Epithelial cell of proximal tubule (primary cell): Measurements from ENCODE around the gene NHP2. TPM values are rescaled to one million over a fixed set of nuclear protein-coding genes. Genes with fewer than 3 reads are reported as not detected.
"Not testable (repeated sequence)": the region's sequence is repeated elsewhere in the genome, so short reads cannot be mapped to it uniquely, and the experiment has no call there.

Experiments
- DNase-seq: peaks from one replicate; pipeline ENCODE4 v3.0.0-alpha.2; 2011; ENCODE audit warnings: low read depth
- H3K4me3 ChIP-seq: 2 replicates; pipeline ENCODE4 v1.5.1; 2011; ENCODE audit warnings: low read depth, mild to moderate bottlenecking, low read length
- CTCF ChIP-seq: conservative IDR thresholded peaks from 2 replicates; pipeline ENCODE4 v1.5.1; 2012; ENCODE audit warnings: low read depth, mild to moderate bottlenecking, low read length
- total RNA-seq: library from RNA; depleted of rRNA; stranded (reverse); fragments of >200 nt; gene quantifications from 2 replicates; pipeline ENCODE4 v1.2.3, GENCODE V29; 2015

The NHP2 gene
- 392 and 572 TPM in 2 replicates for total RNA-seq

DNA sequence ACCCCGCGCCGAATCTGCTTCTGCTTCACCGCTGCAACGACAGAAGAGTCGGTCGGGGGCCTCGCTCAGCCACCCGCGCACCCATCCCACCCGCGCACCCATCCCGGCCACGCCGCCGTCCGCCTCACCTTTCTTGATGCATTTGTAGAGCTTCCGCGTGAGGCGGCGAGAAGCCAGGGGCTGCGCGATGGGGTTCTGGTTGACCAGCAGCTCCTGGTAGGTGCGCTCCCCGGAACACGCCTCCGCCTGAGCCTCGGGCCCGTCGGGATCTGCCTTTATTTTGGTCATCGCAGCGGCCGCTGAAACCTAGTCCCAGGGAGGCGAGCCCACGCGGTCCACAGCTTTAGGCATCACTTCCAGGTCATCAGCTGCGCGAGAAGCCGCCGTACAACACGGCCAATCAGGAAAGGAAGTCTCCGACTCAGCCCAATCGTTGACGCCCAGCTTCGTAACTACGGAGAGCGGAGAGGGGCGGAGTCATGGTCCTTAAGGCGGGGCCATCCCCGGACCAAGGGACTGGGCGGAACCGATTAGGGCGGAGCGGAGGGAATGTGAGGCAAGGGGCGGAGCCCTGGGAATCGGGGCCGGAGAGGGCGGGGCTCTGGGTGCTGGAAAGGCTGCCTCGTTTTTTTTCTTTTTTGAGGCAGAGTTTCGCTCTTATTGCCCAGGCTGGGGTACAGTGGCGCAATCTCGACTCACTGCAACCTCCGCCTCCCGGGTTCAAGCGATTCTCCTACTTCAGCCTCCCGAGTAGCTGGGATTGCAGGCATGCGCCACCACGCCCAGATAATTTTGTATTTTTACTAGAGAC is at the start of gene NHP2:
NHP2 (minus strand) TSS at position 356 of the 811 bp plus-strand sequence; CDS start at position 288, 68 bp downstream.
- no peak for TF ChIP-seq CTCF

GRCh38 chr5:178202541-178202940 is 48.9 kb upstream of the NHP2 start:
- DNase-seq, result no peak
- no peak for TF ChIP-seq CTCF
- no peak overlapping the region for H3K4me3 ChIP-seq

More for the DNA sequence above, at the start of gene NHP2:
- peak; percentile 84 for DNase-seq
- H3K4me3 ChIP-seq, result peak within 1 kb of the TSS; percentile 92

GRCh38 chr5:178201927-178202235 is 48.2 kb upstream of the NHP2 start:
- no peak overlapping the region for H3K4me3 ChIP-seq
- no peak for DNase-seq

DNA sequence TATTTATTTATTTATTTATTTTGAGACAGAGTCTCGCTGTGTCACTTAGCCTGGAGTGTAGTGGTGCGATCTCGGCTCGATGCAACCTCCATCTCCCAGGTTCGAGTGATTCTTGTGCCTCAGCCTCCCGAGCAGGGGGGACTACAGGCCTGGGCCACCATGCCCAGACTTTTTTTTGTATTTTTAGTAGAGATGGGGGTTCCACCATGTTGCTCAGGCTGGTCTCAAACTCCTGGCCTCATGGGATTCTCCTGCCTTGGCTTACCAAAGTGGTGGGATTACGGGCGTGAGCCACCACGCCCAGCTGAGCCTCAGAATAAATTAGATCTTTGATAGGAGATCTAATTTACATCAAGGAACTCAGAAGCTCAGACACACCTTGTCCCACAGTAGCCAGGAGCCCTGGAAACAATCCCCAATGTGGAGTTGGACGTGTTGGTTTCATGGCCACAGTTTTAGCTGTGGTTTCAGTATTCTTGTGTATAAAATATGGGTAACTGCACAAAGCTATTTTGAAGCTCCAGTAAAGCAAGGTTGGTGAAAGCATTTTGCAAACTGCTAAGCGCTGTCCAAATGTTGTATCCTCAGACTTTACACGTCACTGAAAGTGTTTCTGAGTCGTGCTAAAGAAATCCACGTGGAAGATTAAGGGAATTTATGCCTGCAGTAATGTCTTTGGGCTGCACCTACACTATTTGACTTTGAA is 47.7 kb upstream of the NHP2 start:
- TF ChIP-seq CTCF, result no peak
- no peak overlapping the region for H3K4me3 ChIP-seq
- no peak for DNase-seq

More at GRCh38 chr5:178201927-178202235, 48.2 kb upstream of the NHP2 start:
- TF ChIP-seq CTCF, result no peak

DNA sequence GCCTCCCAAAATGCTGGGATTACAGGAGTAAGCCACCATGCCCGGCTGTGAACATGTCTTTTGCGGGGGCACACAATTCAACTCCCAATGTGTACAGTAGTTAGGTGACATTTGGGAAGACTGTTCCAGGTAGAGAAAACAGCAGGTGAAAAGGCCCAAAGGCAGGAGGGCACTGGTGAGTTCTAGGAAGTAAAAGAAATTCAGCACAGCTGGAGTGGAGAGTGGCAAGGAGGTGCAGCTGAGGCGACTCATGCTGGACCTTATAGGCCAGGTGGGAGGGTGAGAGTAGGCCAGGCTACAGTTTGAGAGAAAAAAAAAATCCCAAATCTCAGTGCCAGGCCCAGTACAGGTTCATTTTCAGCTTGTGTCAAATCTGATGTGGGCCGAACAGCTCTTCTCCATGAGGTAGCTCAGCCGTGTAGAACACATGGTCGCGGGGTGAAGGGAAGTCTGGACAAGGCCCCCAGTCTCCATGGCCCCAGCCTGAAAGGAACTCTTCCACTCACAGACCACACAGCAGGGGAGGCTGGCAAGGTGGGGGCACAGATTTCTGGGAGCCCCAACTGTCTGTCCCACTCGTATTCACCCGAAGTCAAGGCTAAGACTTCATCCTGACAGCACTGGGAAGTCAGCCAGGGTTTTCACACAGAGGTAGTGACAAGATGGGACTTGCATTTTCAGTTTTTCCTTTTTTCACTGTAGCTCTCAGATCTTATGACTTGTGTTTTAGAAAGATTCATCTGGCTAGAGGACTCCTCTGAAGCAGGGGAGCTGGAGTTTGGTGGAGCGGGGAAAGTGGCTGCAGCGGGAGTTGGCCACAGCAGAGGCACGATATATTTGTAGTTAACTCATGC is 46.1 kb upstream of the NHP2 start:
- no peak for TF ChIP-seq CTCF
- DNase-seq, result no peak
- H3K4me3 ChIP-seq, result no peak overlapping the region

- no peak for TF ChIP-seq CTCF
- DNase-seq, result no peak
- H3K4me3 ChIP-seq, result no peak overlapping the region
Observed at GRCh38 chr5:178198706-178199105, 45.0 kb upstream of the NHP2 start.

- DNase-seq, H3K4me3 ChIP-seq: not testable (repeated sequence)
Observed at GRCh38 chr5:178198151-178198550, 44.5 kb upstream of the NHP2 start.
